Testis (tissue), 3 donors: Measurements from ENCODE around the gene SOBP. TPM values are rescaled to one million over a fixed set of nuclear protein-coding genes. Genes with fewer than 3 reads are reported as not detected.

Experiments used
- DNase-seq: peaks from one replicate; pipeline ENCODE4 v3.0.0-alpha.2; 2019
- H3K27ac ChIP-seq, 2 donors: fragments of 200-600 bp; sonication (generic); one replicate each; pipeline ENCODE4 v1.5.1; 2019
- H3K27me3 ChIP-seq: fragments of 200-600 bp; sonication (generic); one replicate; pipeline ENCODE4 v1.5.1; 2019
- H3K36me3 ChIP-seq: fragments of 200-600 bp; sonication (generic); one replicate; pipeline ENCODE4 v1.5.1; 2017; ENCODE audit warnings: low read depth; ENCODE audit errors: missing control alignments
- H3K4me1 ChIP-seq: fragments of 200-600 bp; sonication (generic); one replicate; pipeline ENCODE4 v1.5.1; 2019
- H3K4me3 ChIP-seq, 2 donors: fragments of 200-600 bp; sonication (generic); one replicate each; pipeline ENCODE4 v1.5.1; 2017 to 2019
- H3K9me3 ChIP-seq: fragments of 200-600 bp; sonication (generic); one replicate; pipeline ENCODE4 v1.5.1; 2017
- CTCF ChIP-seq, 3 experiments: fragments of 450-650 bp in 2 of 3; fragments of 200-600 bp in 1 of 3; sonication (generic) in 1 of 3; IDR thresholded peaks; one replicate each; pipeline ENCODE4 v1.5.1; 2016 to 2019; ENCODE audit warnings: antibody characterized with exemption in 3 of 3, mild to moderate bottlenecking in 2 of 3, moderate library complexity in 1 of 3
- POLR2A ChIP-seq: fragments of 450-650 bp; IDR thresholded peaks from one replicate; pipeline ENCODE4 v1.6.1; 2017; ENCODE audit warnings: antibody characterized with exemption, mild to moderate bottlenecking, moderate library complexity
- WGBS, 2 donors: methylation state at CpG; one replicate each; pipeline ENCODE4 v1.1.5; 2018; 5-methylcytosine and 5-hydroxymethylcytosine counted together
- intact Hi-C: fragments of 100-400 bp; cut with DNase I; formaldehyde crosslinking; loops from one replicate; pipeline ENCODE4 v1.15.1; 2023; ENCODE audit warnings: low total_unique reads
- polyA plus RNA-seq: library from polyadenylated mRNA; stranded (reverse); fragments of 350-450 nt; fragmentation: Illumina TruSeq; extraction: RNeasy Lipid Tissue Mini Kit (QIAGEN cat#74804); gene quantifications from one replicate; pipeline ENCODE4 v1.2.3, GENCODE V29; 2014; ENCODE audit warnings: low read depth, low replicate concordance; ENCODE audit not compliant: insufficient read depth
- total RNA-seq, 2 donors: library from RNA; depleted of rRNA; stranded (reverse); fragments of >200 nt; gene quantifications; one replicate each; pipeline ENCODE4 v1.2.3, GENCODE V29; 2016

SOBP gene
- total and polyA plus RNA-seq, 3 donors from 2014 or later, result 13.9 to 27.2 (median 17.2) TPM

DNA sequence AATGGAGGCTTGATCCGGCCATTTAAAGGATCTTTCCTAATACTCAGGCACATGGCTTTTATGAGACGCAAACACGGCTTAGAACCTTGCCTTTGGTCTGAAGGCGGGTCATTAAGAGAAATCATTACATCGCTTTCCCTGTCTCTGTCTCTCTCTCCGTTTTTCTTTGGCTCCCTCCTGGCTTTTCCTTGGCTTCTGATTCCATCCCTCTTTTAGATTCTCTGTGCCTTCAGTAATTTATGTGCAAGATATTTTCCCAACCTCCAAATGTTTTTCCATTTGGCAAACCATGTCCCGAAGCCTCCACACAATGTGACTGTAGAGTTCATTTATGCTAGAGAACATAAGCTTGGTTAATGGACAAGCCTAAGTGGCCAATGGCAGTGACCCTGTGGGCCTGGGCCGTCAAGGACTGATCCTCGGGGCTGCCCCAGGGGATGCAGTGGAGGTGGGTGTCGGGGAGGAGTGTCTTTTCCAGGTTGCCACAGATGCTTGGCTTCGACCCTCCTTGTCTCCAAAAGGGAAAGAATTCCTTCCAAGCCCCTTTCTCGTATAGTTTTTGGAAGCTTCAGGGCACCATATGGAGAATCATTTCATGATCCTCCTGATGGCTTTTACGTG, 177.2 kb downstream of the SOBP start:
- Histone ChIP-seq H3K9me3 (no peaks in the 10 kb centered on the region), H3K36me3 (no peaks in the 10 kb centered on the region), H3K4me1 (peaks cover 18% of the 10 kb centered on the region), H3K27ac (peak overlapping the region; percentile 9 to 43), H3K27me3 (no peaks in the 10 kb centered on the region), H3K4me3 (no peak overlapping the region)
- intact Hi-C loops, result no loop called here
- no peak for TF ChIP-seq POLR2A
- no peak for TF ChIP-seq CTCF (IDR thresholded peaks at IDR 0.05)
- WGBS, 2 donors, result 74 to 78% methylated on average over 13 of the region's 13 CpGs
- no peak for DNase-seq

DNA sequence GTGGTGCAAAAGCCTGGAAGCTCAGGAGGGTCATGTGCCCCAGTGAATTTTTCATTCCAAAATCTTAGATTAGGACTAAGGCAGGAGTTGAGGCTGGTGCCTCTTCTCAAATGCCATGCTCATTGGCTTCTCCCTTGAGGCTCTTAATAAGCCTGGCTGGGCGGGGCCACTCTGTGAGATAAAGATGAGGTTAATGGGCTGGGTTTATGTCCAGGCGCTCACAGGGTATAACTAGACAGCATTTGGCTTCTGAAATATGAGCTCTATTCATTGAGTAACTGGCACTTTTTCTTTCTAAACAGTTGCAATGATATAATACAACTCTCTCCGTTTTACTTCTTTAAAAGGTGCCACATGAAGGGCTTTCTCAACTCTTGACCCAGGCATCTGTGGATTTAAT, 177.9 kb downstream of the SOBP start:
- whole genome bisulfite sequencing, 2 donors, result 87 to 90% methylated on average over 3 of the region's 3 CpGs
- H3K27ac ChIP-seq, result no peak overlapping the region

GRCh38 chr6:107668743-107669474, 179.0 kb downstream of the SOBP start:
- no peaks in the 10 kb centered on the region for H3K36me3 ChIP-seq
- H3K4me1 ChIP-seq, result peaks cover 18% of the 10 kb centered on the region
- H3K9me3 ChIP-seq, result no peaks in the 10 kb centered on the region
- WGBS, 2 donors, result 71 to 73% methylated on average over 19 to 23 of the region's 23 CpGs
- TF ChIP-seq POLR2A, result no peak
- no peak for TF ChIP-seq CTCF (IDR thresholded peaks at IDR 0.05)
- intact Hi-C loops, result no loop called here
- no peak overlapping the region for H3K27ac ChIP-seq
- H3K4me3 ChIP-seq, result no peak overlapping the region
- no peak for DNase-seq
- no peaks in the 10 kb centered on the region for H3K27me3 ChIP-seq

More for the DNA sequence above, 177.9 kb downstream of the SOBP start:
- H3K9me3 ChIP-seq, result no peaks in the 10 kb centered on the region
- H3K27me3 ChIP-seq, result no peaks in the 10 kb centered on the region
- peaks cover 18% of the 10 kb centered on the region for H3K4me1 ChIP-seq
- DNase-seq, result no peak
- intact Hi-C loops, result no loop called here
- no peak overlapping the region for H3K4me3 ChIP-seq
- no peaks in the 10 kb centered on the region for H3K36me3 ChIP-seq
- TF ChIP-seq POLR2A (no peak), CTCF (IDR thresholded peaks at IDR 0.05) (no peak)

DNA sequence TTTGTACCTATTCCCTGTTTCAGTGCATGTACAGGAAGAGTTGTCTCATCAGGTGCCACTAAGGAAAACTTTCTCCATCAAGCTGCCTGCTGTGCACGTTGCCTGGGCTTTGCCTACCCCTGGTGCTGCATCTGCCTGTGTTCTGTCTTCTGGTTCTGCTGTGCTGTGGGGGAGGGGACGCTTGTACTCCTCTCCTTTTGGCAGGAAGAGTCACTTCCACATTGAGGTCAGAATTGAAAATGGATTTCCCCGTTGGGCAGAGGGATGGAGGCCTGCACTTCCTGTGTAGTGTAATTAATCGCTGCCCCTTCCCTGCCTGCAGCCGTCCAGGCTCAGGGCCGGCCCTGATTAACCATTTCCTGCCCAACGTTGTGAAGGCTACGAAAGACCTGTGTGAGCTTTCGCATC, 180.9 kb downstream of the SOBP start:
- Histone ChIP-seq H3K9me3 (no peaks in the 10 kb centered on the region), H3K4me3 (no peak overlapping the region), H3K27me3 (no peaks in the 10 kb centered on the region), H3K27ac (no peak overlapping the region), H3K36me3 (no peaks in the 10 kb centered on the region), H3K4me1 (peaks cover 17% of the 10 kb centered on the region)
- peak; percentile 71 for DNase-seq
- no peak for TF ChIP-seq CTCF (IDR thresholded peaks at IDR 0.05)
- TF ChIP-seq POLR2A, result no peak
- intact Hi-C loops, result no loop called here
- WGBS, 2 donors, result 28 to 30% methylated on average over 9 of the region's 9 CpGs
